ENCODE measurements around the gene TUBB1.

The TUBB1 gene

DNA sequence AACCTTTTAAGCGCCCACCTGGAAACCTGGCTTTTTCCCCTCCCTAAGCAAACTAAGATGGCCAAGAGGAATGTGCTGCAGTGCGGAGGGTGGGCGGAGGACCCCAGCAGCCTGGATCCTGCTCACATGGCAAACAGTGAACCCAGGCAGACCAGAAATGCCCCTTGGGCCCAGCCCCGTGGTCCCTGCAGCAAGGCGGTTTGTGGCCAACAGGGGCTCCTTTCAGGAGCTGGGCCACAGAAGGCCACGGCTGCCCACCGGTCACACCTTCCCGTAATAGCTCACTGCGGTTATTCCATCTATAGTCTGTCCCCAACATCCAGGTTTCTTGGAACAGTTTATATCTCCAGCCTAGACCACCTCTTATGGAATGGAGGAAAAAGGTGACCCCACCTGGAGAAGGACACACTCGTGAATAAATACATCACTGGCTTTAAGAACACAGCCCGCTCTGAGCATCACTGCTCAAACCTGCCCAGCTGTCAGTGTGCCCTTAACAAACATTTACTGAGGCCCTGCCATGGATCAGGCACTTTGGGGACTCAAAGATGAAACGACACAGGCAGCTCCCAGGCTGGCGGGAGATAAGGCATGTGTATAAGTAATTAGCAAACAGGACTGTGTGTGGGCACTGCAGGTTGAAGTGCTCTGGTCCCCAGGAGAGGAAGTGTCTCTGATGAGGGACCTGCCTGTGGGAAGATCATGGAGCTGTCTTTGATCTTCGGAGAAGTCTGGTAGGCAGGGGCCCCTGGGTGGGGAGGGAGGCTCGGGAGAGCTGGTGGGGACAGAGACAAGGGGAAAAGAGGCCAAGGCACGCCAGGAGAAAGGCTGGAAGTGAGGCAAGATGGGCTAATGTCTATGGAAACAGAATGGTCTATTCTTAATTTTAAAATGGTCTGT is 3.2 kb upstream of the TUBB1 start:
- no peaks in the 10 kb centered on the region for H3K9me3 ChIP-seq

GRCh38 chr20:59016795-59017492 is 2.3 kb upstream of the TUBB1 start:
- Histone ChIP-seq H3K4me3 (no peak overlapping the region), H3K9ac (no peak overlapping the region), H4K20me1 (no peaks in the 10 kb centered on the region), H3K9me3 (no peaks in the 10 kb centered on the region), H3K4me1 (peaks cover 36% of the 10 kb centered on the region), H3K36me3 (peaks cover 8% of the 10 kb centered on the region; the same call in 1 of the 2 replicates), H3K4me2 (peak overlapping the region; percentile 15), H3K27ac (no peak overlapping the region), H3K27me3 (no peaks in the 10 kb centered on the region)
- no peak for TF ChIP-seq Cebpa-rat (IDR thresholded peaks at IDR 0.05)

More for the DNA sequence above, 3.2 kb upstream of the TUBB1 start:
- H3K9ac ChIP-seq, result no peak overlapping the region
- peaks cover 3% of the 10 kb centered on the region; the same call in 1 of the 2 replicates for H3K36me3 ChIP-seq
- H3K27ac ChIP-seq, result no peak overlapping the region
- H3K4me3 ChIP-seq, result no peak overlapping the region
- H3K27me3 ChIP-seq, result no peaks in the 10 kb centered on the region
- peaks cover 36% of the 10 kb centered on the region for H3K4me1 ChIP-seq
- no peak for TF ChIP-seq Cebpa-rat (IDR thresholded peaks at IDR 0.05)
- no peaks in the 10 kb centered on the region for H4K20me1 ChIP-seq
- H3K4me2 ChIP-seq, result peak overlapping the region; percentile 31; the same call in 1 of the 2 replicates

- H4K20me1 ChIP-seq, result peaks cover 3% of the 10 kb centered on the region; the same call in 1 of the 2 replicates
- H3K4me1 ChIP-seq, result peaks cover 36% of the 10 kb centered on the region
- H3K4me3 ChIP-seq, result no peak overlapping the region
- no peak for TF ChIP-seq Cebpa-rat (IDR thresholded peaks at IDR 0.05)
- H3K27ac ChIP-seq, result no peak overlapping the region
- H3K9ac ChIP-seq, result no peak overlapping the region
- no peaks in the 10 kb centered on the region for H3K9me3 ChIP-seq
- peak overlapping the region; percentile 15 for H3K4me2 ChIP-seq
- H3K27me3 ChIP-seq, result no peaks in the 10 kb centered on the region
- H3K36me3 ChIP-seq, result peaks cover 12% of the 10 kb centered on the region
Measured at GRCh38 chr20:59017493-59018231, 1.6 kb upstream of the TUBB1 start.

DNA sequence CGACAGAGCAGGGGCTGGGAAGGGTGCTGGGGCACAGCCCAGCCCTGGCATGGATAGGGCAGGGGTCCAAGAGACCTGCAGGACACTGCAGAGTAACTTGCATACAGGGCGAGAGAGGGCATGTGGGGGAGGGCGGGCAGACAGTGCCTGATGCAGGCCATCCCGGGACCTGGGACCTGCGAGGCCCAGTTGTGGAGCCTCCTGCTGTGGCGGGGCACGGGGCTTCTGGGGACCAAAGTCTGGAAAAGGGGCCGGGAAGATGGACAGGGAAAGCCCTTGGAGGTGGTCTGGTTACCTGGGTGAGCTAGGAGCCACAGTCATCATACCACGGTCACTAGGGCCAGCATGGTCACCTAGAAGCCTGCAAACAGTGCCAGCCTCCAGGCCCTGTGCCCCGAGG is 412 bp upstream of the TUBB1 start:
- Histone ChIP-seq H3K4me1 (peaks cover 34% of the 10 kb centered on the region), H3K9ac (no peak overlapping the region), H3K36me3 (peaks cover 23% of the 10 kb centered on the region), H3K9me3 (no peaks in the 10 kb centered on the region), H3K27ac (no peak overlapping the region), H3K27me3 (no peaks in the 10 kb centered on the region), H4K20me1 (peaks cover 11% of the 10 kb centered on the region), H3K4me3 (no peak overlapping the region), H3K4me2 (no peak overlapping the region)
- no peak for TF ChIP-seq Cebpa-rat (IDR thresholded peaks at IDR 0.05)

DNA sequence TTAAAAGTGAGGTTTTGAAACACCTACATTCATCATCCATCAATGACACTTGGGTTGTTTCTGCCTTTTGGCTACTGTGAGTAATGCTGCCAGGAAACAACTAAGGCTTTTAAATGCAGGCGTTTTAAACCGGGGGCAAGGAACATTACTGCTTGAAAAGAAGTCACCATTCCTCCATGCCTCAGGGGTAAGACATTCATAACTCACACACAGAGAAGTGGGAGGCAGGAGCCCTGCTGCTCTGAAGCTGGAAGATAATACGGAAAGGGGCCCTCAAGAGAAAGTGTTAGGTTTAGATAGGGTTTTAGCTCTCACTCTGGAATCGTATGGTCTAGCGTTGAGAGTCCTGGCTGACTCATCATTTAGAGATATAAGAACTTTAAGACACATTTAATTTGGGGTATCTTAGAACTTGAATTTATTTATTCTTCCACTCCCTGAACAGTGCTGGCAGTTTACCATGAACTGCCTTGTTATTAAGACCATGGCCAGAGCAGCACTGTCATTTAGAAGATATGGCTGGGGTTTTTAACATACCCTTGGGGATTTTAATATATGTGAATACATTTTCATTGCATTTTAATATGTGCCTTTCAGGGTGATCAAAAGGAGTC is 1.8 kb downstream of the TUBB1 start:
- Histone ChIP-seq H3K9me3 (no peaks in the 10 kb centered on the region), H4K20me1 (peaks cover 33% of the 10 kb centered on the region), H3K4me3 (no peak overlapping the region), H3K36me3 (peaks cover 45% of the 10 kb centered on the region), H3K4me1 (peaks cover 18% of the 10 kb centered on the region), H3K4me2 (no peak overlapping the region), H3K9ac (no peak overlapping the region), H3K27ac (no peak overlapping the region), H3K27me3 (no peaks in the 10 kb centered on the region)
- TF ChIP-seq Cebpa-rat (IDR thresholded peaks at IDR 0.05), result no peak

GRCh38 chr20:59022754-59023153 is 3.5 kb downstream of the TUBB1 start:
- H3K27me3 ChIP-seq, result no peaks in the 10 kb centered on the region
- no peak overlapping the region for H3K9ac ChIP-seq
- no peak overlapping the region for H3K27ac ChIP-seq
- H3K4me1 ChIP-seq, result peaks cover 1% of the 10 kb centered on the region; the same call in 1 of the 2 replicates
- peaks cover 51% of the 10 kb centered on the region for H4K20me1 ChIP-seq
- H3K9me3 ChIP-seq, result no peaks in the 10 kb centered on the region
- peaks cover 62% of the 10 kb centered on the region for H3K36me3 ChIP-seq
- H3K4me3 ChIP-seq, result no peak overlapping the region
- no peak for TF ChIP-seq Cebpa-rat (IDR thresholded peaks at IDR 0.05)
- H3K4me2 ChIP-seq, result no peak overlapping the region

GRCh38 chr20:59023616-59024015 is 4.4 kb downstream of the TUBB1 start:
- Histone ChIP-seq H3K27me3 (no peaks in the 10 kb centered on the region), H3K36me3 (peaks cover 71% of the 10 kb centered on the region), H3K4me2 (no peak overlapping the region), H4K20me1 (peaks cover 59% of the 10 kb centered on the region), H3K9me3 (no peaks in the 10 kb centered on the region), H3K4me3 (no peak overlapping the region), H3K27ac (no peak overlapping the region), H3K9ac (no peak overlapping the region), H3K4me1 (no peaks in the 10 kb centered on the region)
- no peak for TF ChIP-seq Cebpa-rat (IDR thresholded peaks at IDR 0.05)

- no peak for TF ChIP-seq Cebpa-rat (IDR thresholded peaks at IDR 0.05)
- no peaks in the 10 kb centered on the region for H3K9me3 ChIP-seq
- H3K4me3 ChIP-seq, result no peak overlapping the region
- H3K4me2 ChIP-seq, result no peak overlapping the region
- H4K20me1 ChIP-seq, result peaks cover 64% of the 10 kb centered on the region
- H3K27me3 ChIP-seq, result no peaks in the 10 kb centered on the region
- no peak overlapping the region for H3K9ac ChIP-seq
- H3K36me3 ChIP-seq, result peaks cover 76% of the 10 kb centered on the region
- peaks cover 5% of the 10 kb centered on the region for H3K4me1 ChIP-seq
- no peak overlapping the region for H3K27ac ChIP-seq
Measured at GRCh38 chr20:59024111-59024530, 4.9 kb downstream of the TUBB1 start.

DNA sequence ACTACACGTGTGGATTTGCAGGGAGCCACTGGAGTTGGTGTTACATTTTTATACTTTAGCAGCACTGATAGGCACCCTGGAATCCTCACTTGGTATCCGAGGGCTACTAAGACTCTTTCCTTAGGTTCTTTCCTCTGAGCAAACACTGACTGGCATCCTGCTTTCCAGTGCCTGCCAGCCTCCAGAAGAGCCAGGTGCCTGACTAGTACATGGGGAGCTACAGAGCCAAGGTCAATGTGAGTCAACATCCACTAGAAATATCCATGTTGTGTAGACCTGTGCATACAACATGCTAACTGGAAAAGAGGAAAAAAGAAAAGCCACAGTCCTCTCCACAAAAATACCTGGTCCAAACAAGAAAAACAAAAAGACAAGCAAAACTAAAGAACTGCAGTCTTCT is 5.9 kb downstream of the TUBB1 start:
- H3K4me3 ChIP-seq, result no peak overlapping the region
- no peak for TF ChIP-seq Cebpa-rat (IDR thresholded peaks at IDR 0.05)
- H3K4me1 ChIP-seq, result peaks cover 15% of the 10 kb centered on the region
- H3K4me2 ChIP-seq, result no peak overlapping the region
- H4K20me1 ChIP-seq, result peaks cover 74% of the 10 kb centered on the region
- H3K9ac ChIP-seq, result no peak overlapping the region
- H3K36me3 ChIP-seq, result peaks cover 85% of the 10 kb centered on the region
- no peaks in the 10 kb centered on the region for H3K9me3 ChIP-seq
- no peaks in the 10 kb centered on the region for H3K27me3 ChIP-seq
- H3K27ac ChIP-seq, result no peak overlapping the region

All from BLaER1 (cell line).